Loucy (cell line): Measurements from ENCODE around the gene ABCG1.

Source experiments
- EZH2phosphoT487 ChIP-seq: fragments of 200-600 bp; IDR thresholded peaks from 2 replicates; pipeline ENCODE4 v1.6.1; 2018; ENCODE audit warnings: antibody characterized with exemption, mild to moderate bottlenecking, moderate library complexity, borderline replicate concordance
- TF ChIP-seq, protein P1 (sequence below): fragments of 200-600 bp; sonication (generic); conservative IDR thresholded peaks from 2 replicates; pipeline ENCODE4 v1.5.1; 2014; ENCODE audit warnings: mild to moderate bottlenecking, antibody characterized with exemption, low read length

- TF ChIP-seq, protein P1, sequence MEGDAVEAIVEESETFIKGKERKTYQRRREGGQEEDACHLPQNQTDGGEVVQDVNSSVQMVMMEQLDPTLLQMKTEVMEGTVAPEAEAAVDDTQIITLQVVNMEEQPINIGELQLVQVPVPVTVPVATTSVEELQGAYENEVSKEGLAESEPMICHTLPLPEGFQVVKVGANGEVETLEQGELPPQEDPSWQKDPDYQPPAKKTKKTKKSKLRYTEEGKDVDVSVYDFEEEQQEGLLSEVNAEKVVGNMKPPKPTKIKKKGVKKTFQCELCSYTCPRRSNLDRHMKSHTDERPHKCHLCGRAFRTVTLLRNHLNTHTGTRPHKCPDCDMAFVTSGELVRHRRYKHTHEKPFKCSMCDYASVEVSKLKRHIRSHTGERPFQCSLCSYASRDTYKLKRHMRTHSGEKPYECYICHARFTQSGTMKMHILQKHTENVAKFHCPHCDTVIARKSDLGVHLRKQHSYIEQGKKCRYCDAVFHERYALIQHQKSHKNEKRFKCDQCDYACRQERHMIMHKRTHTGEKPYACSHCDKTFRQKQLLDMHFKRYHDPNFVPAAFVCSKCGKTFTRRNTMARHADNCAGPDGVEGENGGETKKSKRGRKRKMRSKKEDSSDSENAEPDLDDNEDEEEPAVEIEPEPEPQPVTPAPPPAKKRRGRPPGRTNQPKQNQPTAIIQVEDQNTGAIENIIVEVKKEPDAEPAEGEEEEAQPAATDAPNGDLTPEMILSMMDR = no peak
- TF ChIP-seq EZH2phosphoT487 = no peak
Measured at GRCh38 chr21:42310411-42311001, 91.6 kb downstream of the ABCG1 start.
